Right atrium auricular region (tissue), 2 donors: ENCODE results near the gene C3orf18. TPM values are rescaled to one million over a fixed set of nuclear protein-coding genes. Genes with fewer than 3 reads are reported as not detected.
A peak's percentile ranks its signal among the peaks of the same experiment; 100 is the strongest.

Experiments
- DNase-seq: peaks from one replicate; pipeline ENCODE4 v3.0.0-alpha.2; 2019; ENCODE audit warnings: low spot score
- H3K27ac ChIP-seq, 2 donors: fragments of 200-600 bp; sonication (generic); 1 replicate in 1 of 2; 2 replicates in 1 of 2; pipeline ENCODE4 v1.5.1; 2016 to 2019
- H3K27me3 ChIP-seq, 2 donors: fragments of 200-600 bp; sonication (generic); one replicate each; pipeline versions ENCODE4 v1.5.1 to v1.6.0; 2017 to 2019
- H3K36me3 ChIP-seq: fragments of 200-600 bp; sonication (generic); one replicate; pipeline ENCODE4 v1.5.1; 2016
- H3K4me1 ChIP-seq, 2 donors: fragments of 200-600 bp; sonication (generic); one replicate each; pipeline versions ENCODE4 v1.5.1 to v1.6.0; 2017 to 2019
- H3K4me3 ChIP-seq, 2 donors: fragments of 200-600 bp; sonication (generic); 1 replicate in 1 of 2; 2 replicates in 1 of 2; pipeline ENCODE4 v1.5.1; 2017 to 2019; ENCODE audit warnings: mild to moderate bottlenecking in 1 of 2, moderate library complexity in 1 of 2
- H3K9me3 ChIP-seq, 2 donors: fragments of 200-600 bp; sonication (generic); one replicate each; pipeline ENCODE4 v1.5.1; 2019
- total RNA-seq, 2 donors: library from RNA; depleted of rRNA; stranded (reverse); fragments of >200 nt; gene quantifications; one replicate each; pipeline ENCODE4 v1.1.0, GENCODE V29; 2016
- TF ChIP-seq, protein P1 (sequence below), 2 donors: fragments of 200-600 bp; sonication (generic); IDR thresholded peaks; one replicate each; pipeline ENCODE4 v1.5.1; 2019; ENCODE audit warnings: antibody characterized with exemption in 2 of 2

Gene C3orf18
- total RNA-seq, 2 donors from 2014 or later = 25.6 to 34.8 TPM

DNA sequence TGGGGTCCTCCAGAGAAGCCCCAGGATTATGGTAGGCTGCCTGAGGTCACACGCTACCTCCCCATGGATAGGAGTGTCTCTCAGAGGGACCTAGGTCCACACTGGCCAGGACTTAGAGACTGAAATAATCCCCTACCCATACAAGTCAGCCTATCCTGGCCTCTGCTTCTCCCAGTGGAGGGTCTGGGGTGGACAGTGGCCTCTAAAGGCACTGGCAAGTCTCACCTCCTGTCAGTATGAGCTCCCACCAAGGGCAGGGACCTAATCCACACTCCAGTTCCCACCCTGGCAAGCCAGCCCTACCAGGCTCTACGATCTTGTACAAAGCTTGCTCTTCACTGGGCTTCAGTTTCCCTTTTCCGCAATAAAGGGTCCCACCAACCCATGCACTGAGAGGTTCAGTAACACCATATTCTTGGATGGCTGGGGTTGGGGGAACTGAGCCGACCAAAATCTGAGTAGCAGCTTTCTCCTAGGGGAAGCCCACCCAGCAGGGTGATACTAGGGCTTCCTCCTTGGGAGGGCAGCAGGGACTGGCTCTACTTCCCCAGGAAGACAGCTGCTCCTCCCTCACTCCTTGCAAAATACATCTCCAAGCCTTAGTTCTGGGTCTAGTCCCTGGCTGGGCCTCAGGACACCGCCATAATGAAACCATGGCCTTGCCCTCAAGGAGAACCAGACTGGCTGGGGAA is 41.7 kb upstream of the C3orf18 start:
- Histone ChIP-seq H3K36me3 (peaks cover 20% of the 10 kb centered on the region), H3K4me1 (peaks cover 0 to 75% of the 10 kb centered on the region in 2 donors), H3K27me3 (no peaks in the 10 kb centered on the region), H3K27ac (peak overlapping the region in 1 of 2 donors; percentile 83), H3K4me3 (no peak overlapping the region), H3K9me3 (no peaks in the 10 kb centered on the region)
- no peak for DNase-seq
- TF ChIP-seq, protein P1, sequence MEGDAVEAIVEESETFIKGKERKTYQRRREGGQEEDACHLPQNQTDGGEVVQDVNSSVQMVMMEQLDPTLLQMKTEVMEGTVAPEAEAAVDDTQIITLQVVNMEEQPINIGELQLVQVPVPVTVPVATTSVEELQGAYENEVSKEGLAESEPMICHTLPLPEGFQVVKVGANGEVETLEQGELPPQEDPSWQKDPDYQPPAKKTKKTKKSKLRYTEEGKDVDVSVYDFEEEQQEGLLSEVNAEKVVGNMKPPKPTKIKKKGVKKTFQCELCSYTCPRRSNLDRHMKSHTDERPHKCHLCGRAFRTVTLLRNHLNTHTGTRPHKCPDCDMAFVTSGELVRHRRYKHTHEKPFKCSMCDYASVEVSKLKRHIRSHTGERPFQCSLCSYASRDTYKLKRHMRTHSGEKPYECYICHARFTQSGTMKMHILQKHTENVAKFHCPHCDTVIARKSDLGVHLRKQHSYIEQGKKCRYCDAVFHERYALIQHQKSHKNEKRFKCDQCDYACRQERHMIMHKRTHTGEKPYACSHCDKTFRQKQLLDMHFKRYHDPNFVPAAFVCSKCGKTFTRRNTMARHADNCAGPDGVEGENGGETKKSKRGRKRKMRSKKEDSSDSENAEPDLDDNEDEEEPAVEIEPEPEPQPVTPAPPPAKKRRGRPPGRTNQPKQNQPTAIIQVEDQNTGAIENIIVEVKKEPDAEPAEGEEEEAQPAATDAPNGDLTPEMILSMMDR (IDR thresholded peaks at IDR 0.05) = no peak

DNA sequence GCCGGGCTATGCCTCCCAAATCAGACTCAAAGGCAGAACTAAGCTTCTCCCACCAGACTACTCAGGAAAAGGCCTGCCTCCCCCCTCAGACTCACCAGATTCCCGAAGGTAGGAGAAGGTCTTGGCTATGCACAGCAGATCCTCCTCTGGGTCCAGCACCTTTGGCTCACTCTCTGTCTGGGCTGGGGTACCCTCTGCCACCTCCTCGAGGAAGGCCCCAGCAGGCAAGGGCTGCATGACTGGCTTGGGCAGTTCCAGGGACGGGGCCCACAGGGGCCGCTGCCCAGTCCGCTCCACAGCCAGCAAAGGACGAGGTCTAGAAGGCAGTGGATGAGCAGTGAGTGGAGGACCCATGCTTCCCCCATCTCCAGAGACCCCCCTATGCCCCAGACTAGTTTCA is 40.7 kb upstream of the C3orf18 start:
- Histone ChIP-seq H3K9me3 (no peaks in the 10 kb centered on the region), H3K4me1 (peaks cover 0 to 77% of the 10 kb centered on the region in 2 donors), H3K4me3 (no peak overlapping the region), H3K27ac (no peak overlapping the region), H3K36me3 (peaks cover 20% of the 10 kb centered on the region), H3K27me3 (no peaks in the 10 kb centered on the region)
- TF ChIP-seq, protein P1 (IDR thresholded peaks at IDR 0.05) = no peak
- no peak for DNase-seq

DNA sequence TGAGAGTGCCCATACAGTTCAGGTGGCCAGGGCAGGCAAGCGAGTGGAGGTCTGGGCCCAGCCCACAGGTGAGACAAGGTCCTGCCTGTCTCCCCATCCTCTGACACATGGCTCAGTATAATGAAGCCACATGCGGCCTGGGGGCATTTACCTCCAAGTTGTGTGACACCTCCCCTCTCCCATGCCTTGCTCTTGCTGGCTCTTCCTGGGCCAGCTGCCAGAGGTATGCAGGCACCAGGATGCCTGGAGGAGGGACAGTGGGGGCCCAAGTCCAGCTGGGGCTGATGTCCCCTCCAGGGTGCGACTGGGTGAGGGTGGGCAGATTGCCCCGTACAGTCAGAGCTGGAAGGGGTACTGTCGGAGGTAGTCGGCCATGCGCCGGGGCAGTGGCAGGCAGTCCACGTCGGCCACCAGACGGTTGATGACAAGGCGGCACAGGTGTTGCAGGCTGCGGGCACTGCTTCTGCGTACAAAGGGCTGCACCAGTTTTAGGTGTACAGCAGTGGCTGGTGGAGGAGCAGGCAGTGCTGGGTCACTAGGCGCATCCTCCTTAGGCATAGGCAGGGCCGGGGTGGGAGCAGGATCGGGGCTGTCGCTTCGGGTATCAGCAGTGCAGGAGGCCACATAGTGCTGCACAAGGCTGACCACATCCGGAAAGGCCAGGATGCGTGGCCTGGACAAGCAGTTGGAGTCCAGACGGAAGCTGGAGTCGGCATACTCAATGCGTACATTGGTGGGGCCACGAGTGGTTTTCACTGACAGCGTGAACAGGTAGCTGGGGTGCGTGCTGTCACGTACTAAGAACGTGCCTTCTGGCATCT is 39.9 kb upstream of the C3orf18 start:
- peak overlapping the region in 1 of 2 donors; percentile 94 for H3K27ac ChIP-seq
- H3K4me1 ChIP-seq = peaks cover 0 to 77% of the 10 kb centered on the region in 2 donors
- H3K36me3 ChIP-seq = peaks cover 20% of the 10 kb centered on the region
- no peaks in the 10 kb centered on the region for H3K9me3 ChIP-seq
- no peaks in the 10 kb centered on the region for H3K27me3 ChIP-seq
- TF ChIP-seq, protein P1 (IDR thresholded peaks at IDR 0.05) = no peak
- DNase-seq = no peak
- no peak overlapping the region for H3K4me3 ChIP-seq

DNA sequence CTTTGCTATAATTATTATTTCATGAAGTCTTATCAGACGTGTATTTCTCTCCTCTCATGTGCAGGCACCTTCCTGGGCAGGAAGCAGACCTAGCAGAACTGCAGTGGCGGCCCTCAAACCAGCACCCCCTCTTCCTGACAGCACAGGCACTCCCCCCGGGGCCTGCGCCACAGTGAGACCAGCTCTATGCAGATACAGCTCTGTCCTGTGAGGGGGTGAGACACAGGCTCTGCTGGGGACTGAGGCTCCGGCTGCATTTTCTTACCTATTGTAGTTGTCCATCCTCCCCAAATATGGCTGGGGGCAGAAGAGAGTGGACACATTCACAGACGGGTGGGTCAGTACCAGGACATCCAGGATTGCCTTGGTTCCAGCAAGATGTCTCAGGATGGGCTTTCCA is 39.0 kb upstream of the C3orf18 start:
- no peak for DNase-seq
- Histone ChIP-seq H3K4me1 (peaks cover 0 to 82% of the 10 kb centered on the region in 2 donors), H3K9me3 (no peaks in the 10 kb centered on the region), H3K4me3 (no peak overlapping the region), H3K27me3 (no peaks in the 10 kb centered on the region), H3K27ac (peak overlapping the region; percentile 70 to 94), H3K36me3 (peaks cover 20% of the 10 kb centered on the region)
- TF ChIP-seq, protein P1 (IDR thresholded peaks at IDR 0.05) = no peak

DNA sequence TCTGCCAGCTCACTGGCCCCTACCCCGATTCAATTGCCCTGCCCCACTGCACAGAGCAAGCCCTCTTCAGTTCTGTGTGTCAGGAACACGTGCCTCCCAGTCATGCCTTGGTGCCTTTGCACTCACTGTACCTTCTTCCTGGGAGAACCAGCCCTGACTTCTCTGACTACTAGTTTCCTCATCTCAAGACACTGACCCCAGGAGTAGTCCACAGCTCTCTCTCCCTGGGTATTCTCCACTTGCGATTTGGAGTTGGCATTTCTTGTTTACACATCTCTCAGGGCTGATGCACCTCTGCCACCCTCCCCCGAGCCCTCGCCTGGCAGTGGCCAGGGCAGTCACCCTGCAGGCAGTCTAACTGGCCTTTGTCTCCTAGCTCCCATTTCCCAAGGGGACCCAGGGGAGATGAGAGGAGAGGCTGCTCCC is 38.4 kb upstream of the C3orf18 start:
- Histone ChIP-seq H3K27ac (peak overlapping the region; percentile 70 to 94), H3K9me3 (no peaks in the 10 kb centered on the region), H3K27me3 (no peaks in the 10 kb centered on the region), H3K4me1 (peaks cover 0 to 84% of the 10 kb centered on the region in 2 donors), H3K36me3 (peaks cover 20% of the 10 kb centered on the region), H3K4me3 (no peak overlapping the region)
- TF ChIP-seq, protein P1 (IDR thresholded peaks at IDR 0.05) = no peak
- no peak for DNase-seq
